ENCODE data around the gene FAM171A1. TPM values are rescaled to one million over a fixed set of nuclear protein-coding genes. Genes with fewer than 3 reads are reported as not detected.

FAM171A1 gene
- total RNA-seq, 3 donors from 2014 or later: 7.6 to 11.7 (median 9.5) TPM

- no peaks in the 10 kb centered on the region for H3K9me3 ChIP-seq
- TF ChIP-seq POLR2A (IDR thresholded peaks at IDR 0.05): no peak
- TF ChIP-seq CTCF (IDR thresholded peaks at IDR 0.05): no peak
- no peak for TF ChIP-seq POLR2AphosphoS5 (IDR thresholded peaks at IDR 0.05)
- no peak for DNase-seq (ENCODE audit: low spot score in 2 of 2)
- H3K27me3 ChIP-seq: no peaks in the 10 kb centered on the region
- intact Hi-C loops (cut with DNase I; ENCODE audit: low total_unique reads): no loop called here
- no peak overlapping the region for H3K27ac ChIP-seq
- no peak overlapping the region for H3K4me3 ChIP-seq
- no peaks in the 10 kb centered on the region for H3K4me1 ChIP-seq
- H3K36me3 ChIP-seq: no peaks in the 10 kb centered on the region
Measured at GRCh38 chr10:15232279-15232678, 138.8 kb downstream of the FAM171A1 start.

DNA sequence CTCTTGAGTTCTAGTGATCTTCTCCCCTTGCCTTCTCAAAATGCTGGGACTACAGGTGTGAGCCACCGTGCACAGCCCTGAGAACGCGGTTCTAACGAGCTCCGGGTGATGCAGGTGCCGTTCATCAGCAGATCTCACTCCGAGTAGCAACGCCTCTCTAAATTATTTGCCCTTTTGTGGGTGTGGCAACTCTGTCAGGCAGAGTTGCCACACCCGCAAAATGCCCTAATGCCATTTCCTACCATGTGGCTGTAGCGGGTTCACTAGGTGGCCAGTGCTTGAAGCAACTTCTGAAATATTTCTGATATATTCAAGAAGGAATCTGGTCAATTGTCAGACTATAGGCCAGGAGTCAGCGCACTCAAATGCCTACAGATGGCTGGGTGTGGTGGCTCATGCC lies 139.7 kb downstream of the FAM171A1 start:
- intact Hi-C loops (cut with DNase I; ENCODE audit: low total_unique reads): no loop called here
- no peak for DNase-seq (ENCODE audit: low spot score in 2 of 2)
- Histone ChIP-seq H3K27me3 (no peaks in the 10 kb centered on the region), H3K36me3 (no peaks in the 10 kb centered on the region), H3K4me1 (no peaks in the 10 kb centered on the region), H3K9me3 (no peaks in the 10 kb centered on the region), H3K4me3 (no peak overlapping the region), H3K27ac (no peak overlapping the region)
- TF ChIP-seq POLR2AphosphoS5 (IDR thresholded peaks at IDR 0.05) (no peak), POLR2A (IDR thresholded peaks at IDR 0.05) (no peak), CTCF (IDR thresholded peaks at IDR 0.05) (no peak)

GRCh38 chr10:15230257-15230656 lies 140.8 kb downstream of the FAM171A1 start:
- H3K4me1 ChIP-seq: no peaks in the 10 kb centered on the region
- no peak for TF ChIP-seq POLR2A (IDR thresholded peaks at IDR 0.05)

DNA sequence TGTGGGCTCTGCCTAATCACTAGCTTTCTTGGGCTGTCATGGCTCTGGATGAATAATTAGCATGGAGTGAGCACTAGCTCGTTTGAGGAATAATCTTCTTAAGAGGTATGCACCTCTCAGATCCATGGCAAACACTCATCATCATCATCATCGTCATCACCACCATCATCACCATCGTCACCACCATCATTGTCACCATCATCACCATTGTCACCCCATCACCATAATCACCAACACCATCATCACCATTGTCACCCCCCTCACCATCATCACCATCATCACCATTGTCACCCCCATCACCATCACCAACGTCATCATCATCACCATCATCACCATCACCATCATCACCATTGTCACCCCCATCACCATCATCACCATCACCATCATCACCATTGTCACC lies 141.8 kb downstream of the FAM171A1 start:
- no peaks in the 10 kb centered on the region for H3K27me3 ChIP-seq
- no peaks in the 10 kb centered on the region for H3K4me1 ChIP-seq
- DNase-seq (ENCODE audit: low spot score in 2 of 2): no peak
- H3K9me3 ChIP-seq: no peaks in the 10 kb centered on the region
- no peaks in the 10 kb centered on the region for H3K36me3 ChIP-seq
- intact Hi-C loops (cut with DNase I; ENCODE audit: low total_unique reads): no loop called here
- no peak overlapping the region for H3K4me3 ChIP-seq
- no peak for TF ChIP-seq CTCF (IDR thresholded peaks at IDR 0.05)
- TF ChIP-seq POLR2AphosphoS5 (IDR thresholded peaks at IDR 0.05): no peak
- no peak for TF ChIP-seq POLR2A (IDR thresholded peaks at IDR 0.05)
- no peak overlapping the region for H3K27ac ChIP-seq

More at GRCh38 chr10:15230257-15230656, 140.8 kb downstream of the FAM171A1 start:
- Histone ChIP-seq H3K4me3 (no peak overlapping the region), H3K9me3 (no peaks in the 10 kb centered on the region), H3K27me3 (no peaks in the 10 kb centered on the region), H3K36me3 (no peaks in the 10 kb centered on the region), H3K27ac (no peak overlapping the region)
- intact Hi-C loops (cut with DNase I; ENCODE audit: low total_unique reads): no loop called here
- DNase-seq (ENCODE audit: low spot score in 2 of 2): no peak

DNA sequence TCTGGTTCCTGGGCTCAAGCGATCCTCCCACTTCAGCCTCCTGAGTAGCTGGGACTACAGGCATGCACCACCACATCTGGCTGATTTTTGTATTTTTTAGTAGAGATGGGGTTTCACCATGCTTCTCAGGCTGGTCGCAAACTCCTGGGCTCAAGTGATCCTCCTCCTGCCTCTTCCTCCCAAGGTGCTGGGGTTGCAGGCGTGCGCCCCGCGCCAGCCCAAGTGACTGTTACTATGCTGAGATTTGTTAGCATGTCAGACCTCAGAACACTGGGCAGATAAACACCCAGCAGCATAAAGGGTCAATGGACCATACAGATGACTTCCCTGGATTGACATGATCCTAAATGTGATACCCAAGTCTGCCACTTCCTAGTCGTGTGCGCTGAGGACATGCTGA lies 142.7 kb downstream of the FAM171A1 start:
- H3K27ac ChIP-seq: no peak overlapping the region
- no peaks in the 10 kb centered on the region for H3K27me3 ChIP-seq
- TF ChIP-seq POLR2AphosphoS5 (IDR thresholded peaks at IDR 0.05) (no peak), POLR2A (IDR thresholded peaks at IDR 0.05) (no peak), CTCF (IDR thresholded peaks at IDR 0.05) (no peak)
- no peaks in the 10 kb centered on the region for H3K4me1 ChIP-seq
- H3K4me3 ChIP-seq: no peak overlapping the region
- no peaks in the 10 kb centered on the region for H3K36me3 ChIP-seq
- intact Hi-C loops (cut with DNase I; ENCODE audit: low total_unique reads): no loop called here
- H3K9me3 ChIP-seq: no peaks in the 10 kb centered on the region
- DNase-seq (ENCODE audit: low spot score in 2 of 2): no peak
